SK-N-SH (cell line): Measurements from ENCODE around the gene TMEM9. TPM values are rescaled to one million over a fixed set of nuclear protein-coding genes. Genes with fewer than 3 reads are reported as not detected.

ENCODE experiments used
- CTCF ChIA-PET: fragments of 300-600, 350-600 bp; formaldehyde crosslinking; extraction: SDS; loops from one replicate; lab custom pipeline; 2021; lab: Yijun Ruan, JAX
- POLR2A ChIA-PET: fragments of 350-600 bp; sonication (Branson Sonifier 250); formaldehyde crosslinking; extraction: SDS; loops from one replicate; lab custom pipeline; 2020; ENCODE audit warnings: antibody characterized with exemption, inconsistent platforms; lab: Yijun Ruan, JAX
- DNase-seq: peaks from one replicate; pipeline ENCODE4 v3.0.0; 2012
- H2AFZ ChIP-seq: fragments of 200-600 bp; sonication (generic); 2 replicates; pipeline ENCODE4 v1.8.1; 2016; ENCODE audit warnings: antibody characterized with exemption, mild to moderate bottlenecking, low read depth
- H3F3A ChIP-seq: fragments of 200-600 bp; sonication (generic); replicated peaks from 2 replicates; pipeline ENCODE3; 2016; ENCODE audit warnings: antibody characterized with exemption, mild to moderate bottlenecking; ENCODE audit not compliant: insufficient read depth
- H3K27ac ChIP-seq, 2 experiments: fragments of 200-500 bp in 1 of 2; fragments of 200-600 bp in 1 of 2; sonication (Bioruptor generic) in 1 of 2; sonication (generic), shearing (Covaris generic) in 1 of 2; 2 replicates each; pipeline versions ENCODE4 v1.5.1 to v1.6.1; 2014 to 2016; ENCODE audit warnings: low read depth in 2 of 2, inconsistent platforms in 1 of 2, low read length in 1 of 2, mild to moderate bottlenecking in 1 of 2, mixed read lengths in 1 of 2
- H3K27me3 ChIP-seq: fragments of 200-600 bp; sonication (generic), shearing (Covaris generic); 2 replicates; pipeline ENCODE4 v1.6.1; 2016; ENCODE audit warnings: mixed run types; ENCODE audit not compliant: insufficient read depth
- H3K36me3 ChIP-seq, 2 experiments: fragments of 200-500 bp in 1 of 2; fragments of 200-600 bp in 1 of 2; sonication (Bioruptor generic) in 1 of 2; sonication (generic) in 1 of 2; replicated peaks in 1 of 2; 2 replicates each; pipeline versions ENCODE3 to v1.5.1; 2014 to 2016; ENCODE audit warnings: low read length in 1 of 2, mild to moderate bottlenecking in 1 of 2; ENCODE audit not compliant: insufficient read depth in 2 of 2, control insufficient read depth in 1 of 2
- H3K4me1 ChIP-seq, 2 experiments: fragments of 200-500 bp in 1 of 2; fragments of 200-600 bp in 1 of 2; sonication (Bioruptor generic) in 1 of 2; sonication (generic), shearing (Covaris generic) in 1 of 2; 2 replicates each; pipeline versions ENCODE4 v1.5.1 to v1.6.1; 2014 to 2016; ENCODE audit warnings: low read depth in 1 of 2, low read length in 1 of 2, mixed run types in 1 of 2; ENCODE audit not compliant: insufficient read depth in 2 of 2, control insufficient read depth in 1 of 2
- H3K4me2 ChIP-seq: fragments of 200-600 bp; sonication (generic), shearing (Covaris generic); 2 replicates; pipeline ENCODE4 v1.6.1; 2017; ENCODE audit warnings: mixed run types
- H3K4me3 ChIP-seq, 2 experiments: fragments of 200-500 bp in 1 of 2; fragments of 200-600 bp in 1 of 2; sonication (Bioruptor generic) in 1 of 2; sonication (generic), shearing (Covaris generic) in 1 of 2; 2 replicates each; pipeline versions ENCODE4 v1.5.1 to v1.8.1; 2014 to 2016; ENCODE audit warnings: low read depth in 2 of 2, inconsistent platforms in 1 of 2, low read length in 1 of 2, mild to moderate bottlenecking in 1 of 2, mixed read lengths in 1 of 2, moderate library complexity in 1 of 2
- H3K79me2 ChIP-seq: fragments of 200-600 bp; sonication (generic); 2 replicates; pipeline ENCODE4 v1.8.1; 2017; ENCODE audit warnings: mild to moderate bottlenecking; ENCODE audit not compliant: insufficient read depth
- H3K9ac ChIP-seq: fragments of 200-600 bp; sonication (generic); 2 replicates; pipeline ENCODE4 v1.6.1; 2017; ENCODE audit warnings: mixed run types
- H3K9me2 ChIP-seq: fragments of 200-600 bp; sonication (generic); 2 replicates; pipeline ENCODE4 v1.6.1; 2017; ENCODE audit warnings: mixed run types
- H3K9me3 ChIP-seq: fragments of 200-600 bp; sonication (generic); 2 replicates; pipeline ENCODE4 v1.6.1; 2017; ENCODE audit warnings: mixed run types, mild to moderate bottlenecking, moderate library complexity
- H4K20me1 ChIP-seq: fragments of 200-600 bp; sonication (generic); 2 replicates; pipeline ENCODE4 v1.6.1; 2017; ENCODE audit warnings: mild to moderate bottlenecking, mixed run types; ENCODE audit not compliant: insufficient read depth
- CHD2 ChIP-seq: fragments of 150-350 bp; IDR thresholded peaks from 2 replicates; pipeline ENCODE4 v1.6.1; 2018; ENCODE audit warnings: low read length; ENCODE audit not compliant: partially characterized antibody
- CTCF ChIP-seq: fragments of 200-600 bp; sonication (generic); IDR thresholded peaks from 2 replicates; pipeline ENCODE4 v1.6.1; 2017; ENCODE audit warnings: antibody characterized with exemption, mild to moderate bottlenecking, moderate library complexity
- ELF1 ChIP-seq: IDR thresholded peaks from 2 replicates; pipeline ENCODE4 v1.4.0; 2012
- EP300 ChIP-seq, 2 experiments: IDR thresholded peaks; 2 replicates each; pipeline versions ENCODE4 v1.4.0 to v1.6.1; 2012; ENCODE audit warnings: borderline replicate concordance in 1 of 2, low read depth in 1 of 2, low read length in 1 of 2
- FOSL2 ChIP-seq: IDR thresholded peaks from 2 replicates; pipeline ENCODE4 v1.4.0; 2012; ENCODE audit warnings: low read depth, mild to moderate bottlenecking, moderate library complexity, borderline replicate concordance
- GABPA ChIP-seq: IDR thresholded peaks from 2 replicates; pipeline ENCODE4 v1.4.0; 2012; ENCODE audit warnings: low read depth, mild to moderate bottlenecking
- GATA2 ChIP-seq: sonication (generic); formaldehyde crosslinking; IDR thresholded peaks from 2 replicates; pipeline ENCODE4 v1.5.0; 2020; ENCODE audit warnings: mild to moderate bottlenecking, missing genetic modification reagents
- IRF3 ChIP-seq: fragments of 150-350 bp; IDR thresholded peaks from 2 replicates; pipeline ENCODE4 v1.6.1; 2016; ENCODE audit warnings: mild to moderate bottlenecking, low read depth, low read length
- JUND ChIP-seq: IDR thresholded peaks from 2 replicates; pipeline ENCODE4 v1.4.0; 2012
- MAX ChIP-seq: IDR thresholded peaks from 2 replicates; pipeline ENCODE4 v1.4.0; 2012; ENCODE audit warnings: low read depth
- MEF2A ChIP-seq: IDR thresholded peaks from 2 replicates; pipeline ENCODE4 v1.4.0; 2012; ENCODE audit warnings: low read depth, borderline replicate concordance
- NRF1 ChIP-seq: IDR thresholded peaks from 2 replicates; pipeline ENCODE4 v1.6.1; 2012; ENCODE audit warnings: low read depth, mild to moderate bottlenecking, low read length
- POLR2AphosphoS5 ChIP-seq: IDR thresholded peaks from 2 replicates; pipeline ENCODE4 v1.6.1; 2012; ENCODE audit warnings: low read depth, low read length
- RAD21 ChIP-seq: IDR thresholded peaks from 2 replicates; pipeline ENCODE4 v1.6.1; 2012; ENCODE audit warnings: mild to moderate bottlenecking, low read length
- RCOR1 ChIP-seq: fragments of 150-350 bp; IDR thresholded peaks from 2 replicates; pipeline ENCODE4 v1.6.1; 2017; ENCODE audit warnings: antibody characterized with exemption, low read length
- RFX5 ChIP-seq: IDR thresholded peaks from 2 replicates; pipeline ENCODE4 v1.6.1; 2012; ENCODE audit warnings: mild to moderate bottlenecking, improper control_type of control experiment, low read length
- SIN3A ChIP-seq: IDR thresholded peaks from 2 replicates; pipeline ENCODE4 v1.6.1; 2012; ENCODE audit warnings: low read depth, mild to moderate bottlenecking, low read length, moderate library complexity, borderline replicate concordance
- SMC3 ChIP-seq: IDR thresholded peaks from 2 replicates; pipeline ENCODE4 v1.6.1; 2012; ENCODE audit warnings: low read depth, low read length, improper control_type of control experiment
- TCF12 ChIP-seq: IDR thresholded peaks from 2 replicates; pipeline ENCODE4 v1.4.0; 2012
- TEAD4 ChIP-seq: IDR thresholded peaks from 2 replicates; pipeline ENCODE4 v1.4.0; 2012; ENCODE audit warnings: mild to moderate bottlenecking, borderline replicate concordance; ENCODE audit not compliant: insufficient read depth
- ZBTB33 ChIP-seq: IDR thresholded peaks from 2 replicates; pipeline ENCODE4 v1.4.0; 2012; ENCODE audit warnings: low read depth, borderline replicate concordance
- WGBS: methylation state at CpG from one replicate; pipeline ENCODE4 v1.1.6; 2017; ENCODE audit warnings: low lambda C conversion rate; 5-methylcytosine and 5-hydroxymethylcytosine counted together
- polyA plus RNA-seq, 3 experiments: library from polyadenylated mRNA; depleted of rRNA; stranded (reverse); fragments of >200 nt; gene quantifications; 2 replicates each; pipeline ENCODE4 v1.2.3, GENCODE V29; 2012

The TMEM9 gene
- polyA plus RNA-seq, 1 of the 3 experiments (the other 2 are of a cell fraction) = 126 TPM

GRCh38 chr1:201184307-201185122 lies 30.2 kb upstream of the TMEM9 start:
- no peak for TF ChIP-seq ZBTB33
- peak; percentile 46 for TF ChIP-seq SMC3
- TF ChIP-seq NRF1 = no peak
- TF ChIP-seq FOSL2 = no peak
- peak; percentile 43; the same call in 1 of the 2 replicates for TF ChIP-seq MAX
- TF ChIP-seq CTCF = peak; percentile 73
- TF ChIP-seq CHD2 = no peak
- no peak for TF ChIP-seq ELF1
- no peak for TF ChIP-seq POLR2AphosphoS5
- no peak for TF ChIP-seq JUND
- TF ChIP-seq MEF2A = no peak
- TF ChIP-seq TEAD4 = no peak
- no peak for TF ChIP-seq RCOR1
- TF ChIP-seq GATA2 (CRISPR knock-in tag) = no peak
- TF ChIP-seq GABPA = no peak
- TF ChIP-seq IRF3 = no peak
- no peak for TF ChIP-seq EP300 (IDR thresholded peaks at IDR 0.05; ENCODE audit: borderline replicate concordance in 1 of 2, low read depth in 1 of 2, low read length in 1 of 2)
- TF ChIP-seq RAD21 = peak; percentile 69
- TF ChIP-seq TCF12 = no peak; the same call in 1 of the 2 replicates
- TF ChIP-seq RFX5 = no peak
- TF ChIP-seq SIN3A = no peak
- no peaks in the 10 kb centered on the region for H3K9me3 ChIP-seq
- H3K79me2 ChIP-seq = no peaks in the 10 kb centered on the region
- H3K9me2 ChIP-seq = no peaks in the 10 kb centered on the region
- no peak overlapping the region for H3K4me3 ChIP-seq
- peak overlapping the region; percentile 36; the same call in 1 of the 2 replicates for H2AFZ ChIP-seq
- H3K36me3 ChIP-seq = no peaks in the 10 kb centered on the region
- DNase-seq = peak; percentile 77
- no peak overlapping the region for H3K9ac ChIP-seq
- WGBS = 42% methylated on average over 9 of the region's 9 CpGs
- H4K20me1 ChIP-seq = no peaks in the 10 kb centered on the region
- peak overlapping the region; percentile 2 to 19; a peak in 3 of 4 replicates for H3K27ac ChIP-seq
- no peaks in the 10 kb centered on the region for H3F3A ChIP-seq
- H3K27me3 ChIP-seq = no peaks in the 10 kb centered on the region
- H3K4me2 ChIP-seq = no peak overlapping the region
- peaks cover 10 to 16% of the 10 kb centered on the region in 2 experiments; a peak in 3 of 4 replicates for H3K4me1 ChIP-seq
- ChIA-PET CTCF (interaction anchor here (0.8 to 3.1 kb wide), 12 partner anchors 9 to 212 kb away, joined by 3 to 26 read pairs (median 5); no protein-coding TSS in a partner anchor), POLR2A (no interaction called here)
